Coronary artery (tissue), 2 donors: ENCODE data around the gene BICRA.

Experiments
- DNase-seq: peaks from one replicate; pipeline ENCODE4 v3.0.0-alpha.2; 2017; ENCODE audit warnings: low spot score
- H3K27ac ChIP-seq, 2 donors: fragments of 200-600 bp; sonication (generic); one replicate each; pipeline ENCODE4 v1.5.1; 2016 to 2019
- H3K4me3 ChIP-seq: fragments of 200-600 bp; sonication (generic); 2 replicates; pipeline ENCODE4 v1.5.1; 2016; ENCODE audit warnings: mild to moderate bottlenecking, moderate library complexity
- TF ChIP-seq, protein P1 (sequence below): fragments of 200-600 bp; sonication (generic); IDR thresholded peaks from one replicate; pipeline ENCODE4 v1.5.1; 2019; ENCODE audit warnings: antibody characterized with exemption

The BICRA gene

DNA sequence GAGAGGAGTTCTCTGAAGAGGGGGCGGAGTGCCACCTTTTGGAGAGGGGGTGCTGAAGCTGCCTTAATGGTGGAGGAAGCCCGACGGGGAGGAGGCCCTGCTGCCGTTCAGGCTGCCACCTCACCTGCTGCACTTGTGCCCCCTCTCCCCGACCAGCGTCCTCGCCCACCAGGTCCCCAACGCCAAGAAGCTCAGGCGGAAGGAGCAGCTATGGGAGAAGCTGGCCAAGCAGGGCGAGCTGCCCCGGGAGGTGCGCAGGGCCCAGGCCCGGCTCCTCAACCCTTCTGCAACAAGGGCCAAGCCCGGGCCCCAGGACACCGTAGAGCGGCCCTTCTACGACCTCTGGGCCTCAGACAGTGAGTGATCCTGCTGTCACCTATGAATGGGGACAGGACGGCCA is 141.8 kb downstream of the BICRA start:
- Histone ChIP-seq H3K27ac (no peak overlapping the region), H3K4me3 (no peak overlapping the region)
- TF ChIP-seq, protein P1, sequence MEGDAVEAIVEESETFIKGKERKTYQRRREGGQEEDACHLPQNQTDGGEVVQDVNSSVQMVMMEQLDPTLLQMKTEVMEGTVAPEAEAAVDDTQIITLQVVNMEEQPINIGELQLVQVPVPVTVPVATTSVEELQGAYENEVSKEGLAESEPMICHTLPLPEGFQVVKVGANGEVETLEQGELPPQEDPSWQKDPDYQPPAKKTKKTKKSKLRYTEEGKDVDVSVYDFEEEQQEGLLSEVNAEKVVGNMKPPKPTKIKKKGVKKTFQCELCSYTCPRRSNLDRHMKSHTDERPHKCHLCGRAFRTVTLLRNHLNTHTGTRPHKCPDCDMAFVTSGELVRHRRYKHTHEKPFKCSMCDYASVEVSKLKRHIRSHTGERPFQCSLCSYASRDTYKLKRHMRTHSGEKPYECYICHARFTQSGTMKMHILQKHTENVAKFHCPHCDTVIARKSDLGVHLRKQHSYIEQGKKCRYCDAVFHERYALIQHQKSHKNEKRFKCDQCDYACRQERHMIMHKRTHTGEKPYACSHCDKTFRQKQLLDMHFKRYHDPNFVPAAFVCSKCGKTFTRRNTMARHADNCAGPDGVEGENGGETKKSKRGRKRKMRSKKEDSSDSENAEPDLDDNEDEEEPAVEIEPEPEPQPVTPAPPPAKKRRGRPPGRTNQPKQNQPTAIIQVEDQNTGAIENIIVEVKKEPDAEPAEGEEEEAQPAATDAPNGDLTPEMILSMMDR = no peak
- DNase-seq = no peak

DNA sequence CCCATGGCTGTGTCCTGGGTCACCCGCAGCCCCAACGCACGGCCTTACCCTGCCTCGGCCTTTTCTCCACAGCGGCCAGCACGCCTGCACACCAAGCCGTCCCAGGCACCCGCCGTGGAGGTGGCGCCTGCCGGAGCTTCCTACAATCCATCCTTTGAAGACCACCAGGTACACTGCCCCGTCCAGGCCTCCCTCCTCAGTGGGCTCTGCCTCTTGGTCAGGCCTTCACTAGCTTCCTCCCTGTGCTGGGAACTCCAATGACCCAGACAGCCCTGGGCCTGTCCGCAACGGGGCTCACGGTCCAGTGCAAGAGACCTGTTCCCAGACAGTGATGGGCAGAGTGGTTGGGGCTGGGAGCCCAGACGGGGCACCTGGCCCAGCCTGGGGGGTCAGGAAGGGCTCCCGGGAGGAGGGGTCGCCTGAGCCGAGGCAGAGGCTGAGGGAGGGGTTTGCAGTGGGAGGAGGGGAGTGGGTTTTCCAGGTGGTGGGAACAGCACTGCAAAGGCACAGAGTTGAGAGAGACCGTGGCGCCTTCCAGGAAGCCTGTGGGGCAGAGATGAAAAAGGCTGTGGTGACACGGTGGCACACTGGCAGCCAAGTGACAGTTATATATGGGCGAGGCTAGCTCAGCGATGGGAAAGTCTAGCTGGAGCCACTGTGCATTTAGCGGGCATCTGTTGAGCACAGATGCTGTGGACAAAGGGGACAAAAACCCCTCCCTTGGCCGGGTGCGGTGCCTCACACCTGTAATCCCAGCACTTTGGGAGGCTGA is 143.7 kb downstream of the BICRA start:
- H3K27ac ChIP-seq = no peak overlapping the region

More for the DNA sequence above, 143.7 kb downstream of the BICRA start:
- DNase-seq = no peak
- H3K4me3 ChIP-seq = no peak overlapping the region
- TF ChIP-seq, protein P1 = no peak
